Lung (tissue), 12 donors: ENCODE measurements around the gene HMGXB4. TPM values are rescaled to one million over a fixed set of nuclear protein-coding genes. Genes with fewer than 3 reads are reported as not detected.

Experiments used
- ATAC-seq: fragments of 200-7000 bp; cut with Tn5 transposase; one replicate; pipeline ENCODE4 v1.9.1; 2020; ENCODE audit warnings: moderate number of reproducible peaks; ENCODE audit not compliant: insufficient read depth, low FRiP score
- DNase-seq, 3 donors: peaks; one replicate each; pipeline ENCODE4 v3.0.0-alpha.2; 2013 to 2017
- H3K27ac ChIP-seq, 2 donors: one replicate each; pipeline ENCODE4 v1.5.1; 2013; ENCODE audit warnings: mild to moderate bottlenecking in 2 of 2, moderate library complexity in 2 of 2, control low read depth in 1 of 2, inconsistent platforms in 1 of 2, low read depth in 1 of 2, low read length in 1 of 2
- H3K27me3 ChIP-seq, 3 donors: one replicate each; pipeline ENCODE4 v1.5.1; 2013; ENCODE audit warnings: low read length in 2 of 3; ENCODE audit not compliant: control insufficient read depth in 3 of 3, insufficient read depth in 3 of 3
- H3K36me3 ChIP-seq, 4 donors: one replicate each; pipeline ENCODE4 v1.5.1; 2013; ENCODE audit warnings: low read length in 4 of 4, mild to moderate bottlenecking in 1 of 4, moderate library complexity in 1 of 4; ENCODE audit not compliant: control insufficient read depth in 4 of 4, insufficient read depth in 4 of 4
- H3K4me1 ChIP-seq, 5 donors: one replicate each; pipeline ENCODE4 v1.5.1; 2013; ENCODE audit warnings: low read length in 5 of 5, mild to moderate bottlenecking in 2 of 5, moderate library complexity in 1 of 5; ENCODE audit not compliant: control insufficient read depth in 5 of 5, insufficient read depth in 5 of 5
- H3K4me3 ChIP-seq: one replicate; pipeline ENCODE4 v1.5.1; 2013; ENCODE audit warnings: mild to moderate bottlenecking, control low read depth, moderate library complexity
- H3K9ac ChIP-seq, 2 donors: one replicate each; pipeline ENCODE4 v1.5.1; 2013; ENCODE audit warnings: low read length in 2 of 2, control low read depth in 1 of 2; ENCODE audit not compliant: insufficient read depth in 1 of 2
- H3K9me3 ChIP-seq, 4 donors: one replicate each; pipeline ENCODE4 v1.5.1; 2013; ENCODE audit warnings: low read length in 3 of 4, mild to moderate bottlenecking in 1 of 4, moderate library complexity in 1 of 4; ENCODE audit not compliant: control insufficient read depth in 4 of 4, insufficient read depth in 3 of 4
- CTCF ChIP-seq: IDR thresholded peaks from 2 replicates; pipeline ENCODE4 v1.5.1; 2012; ENCODE audit warnings: mild to moderate bottlenecking; ENCODE audit errors: control extremely low read depth, extremely low read depth
- WGBS, 2 donors: extraction: QIAGEN DNeasy Blood & Tissue Kit; methylation state at CpG; one replicate each; pipeline ENCODE4 v1.1.7; 2013; 5-methylcytosine and 5-hydroxymethylcytosine counted together
- polyA plus RNA-seq, 2 donors: library from polyadenylated mRNA; stranded (reverse); fragments of 200-250 nt; gene quantifications; one replicate each; pipeline ENCODE4 v1.2.1, GENCODE V29; 2013
- total RNA-seq, 2 donors: library from RNA; depleted of rRNA in 1 of 2; stranded (reverse); fragments of >200 nt in 1 of 2; gene quantifications; one replicate each; pipeline ENCODE4 v1.2.1, GENCODE V29; 2014 to 2021
- donor health status: control.
- donor health status: control.
- donor health status: Bipolar disorder and iron deficiency.
- donor health status: healthy.
- donor health status: DM: yes; HTN: yes; CAD: no.

The HMGXB4 gene
- total and polyA plus RNA-seq, 4 donors: 7.6 to 24.5 (median 12.3) TPM

GRCh38 chr22:35308480-35309021, 51.3 kb downstream of the HMGXB4 start:
- WGBS, 2 donors: 43 to 68% methylated on average over 6 of the region's 6 CpGs
- Histone ChIP-seq H3K9me3 (no peaks in the 10 kb centered on the region), H3K4me3 (no peak overlapping the region), H3K9ac (no peak overlapping the region), H3K27me3 (no peaks in the 10 kb centered on the region), H3K27ac (no peak overlapping the region), H3K4me1 (peaks cover 0 to 25% (median 8%) of the 10 kb centered on the region in 5 donors), H3K36me3 (peaks cover 0 to 9% (median 1%) of the 10 kb centered on the region in 4 donors)
- TF ChIP-seq CTCF: no peak
- DNase-seq: no peak
- ATAC-seq: no peak

- 81 to 83% methylated on average over 18 of the region's 18 CpGs for WGBS, 2 donors
- Histone ChIP-seq H3K27ac (peak overlapping the region in 1 of 2 donors; percentile 58), H3K4me1 (peaks cover 1 to 37% (median 10%) of the 10 kb centered on the region in 5 donors), H3K9me3 (no peaks in the 10 kb centered on the region), H3K27me3 (no peaks in the 10 kb centered on the region), H3K9ac (no peak overlapping the region), H3K4me3 (no peak overlapping the region), H3K36me3 (peaks cover 0 to 14% (median 0%) of the 10 kb centered on the region in 4 donors)
- no peak for DNase-seq
- ATAC-seq: no peak
- TF ChIP-seq CTCF: no peak
These were observed 53.6 kb downstream of the HMGXB4 start for GRCh38 chr22:35310556-35311550.

- ATAC-seq (no peak), DNase-seq (no peak)
- Histone ChIP-seq H3K4me3 (no peak overlapping the region), H3K4me1 (peaks cover 3 to 34% (median 4%) of the 10 kb centered on the region in 5 donors), H3K36me3 (peaks cover 0 to 14% (median 2%) of the 10 kb centered on the region in 4 donors), H3K27me3 (no peaks in the 10 kb centered on the region), H3K9me3 (no peaks in the 10 kb centered on the region), H3K27ac (peak overlapping the region in 1 of 2 donors; percentile 93), H3K9ac (no peak overlapping the region)
- WGBS, 2 donors: 92 to 94% methylated on average over 8 of the region's 8 CpGs
- no peak for TF ChIP-seq CTCF
These were observed 54.3 kb downstream of the HMGXB4 start for GRCh38 chr22:35311551-35311999.
